ENCODE results near the gene LRRC45. TPM values are rescaled to one million over a fixed set of nuclear protein-coding genes. Genes with fewer than 3 reads are reported as not detected.
A peak's percentile ranks its signal among the peaks of the same experiment; 100 is the strongest.

The LRRC45 gene
- total RNA-seq, 1 donor from 2014 or later = 12.2 TPM

DNA sequence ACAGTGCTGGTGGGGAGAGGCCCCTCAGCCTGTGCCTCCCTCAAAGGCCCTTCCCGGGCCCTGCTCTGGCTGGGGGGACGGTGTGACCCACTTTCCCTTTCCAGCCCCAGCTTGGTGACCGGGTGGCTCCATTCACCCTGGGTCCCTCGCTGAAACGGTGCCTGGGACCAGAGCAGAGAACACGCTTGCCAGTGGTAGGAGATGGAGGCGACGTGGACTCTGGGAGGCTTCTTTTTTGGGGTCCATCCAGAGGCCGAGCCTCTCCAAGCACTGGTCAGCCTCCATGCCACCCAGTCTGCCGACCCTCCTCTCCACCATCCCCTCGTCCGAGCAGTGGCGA is 8.2 kb upstream of the LRRC45 start:
- Histone ChIP-seq H3K36me3 (no peaks in the 10 kb centered on the region), H3K27ac (no peak overlapping the region), H3K9me3 (no peaks in the 10 kb centered on the region), H3K4me1 (peaks cover 3% of the 10 kb centered on the region), H3K27me3 (no peaks in the 10 kb centered on the region), H3K4me3 (no peak overlapping the region)
- DNase-seq (no peak), ATAC-seq (no peak)
- intact Hi-C loops (cut with DNase I) = no loop called here
- TF ChIP-seq CTCF (IDR thresholded peaks at IDR 0.05) = no peak

GRCh38 chr17:82015311-82015971 is 7.7 kb upstream of the LRRC45 start:
- no peak for DNase-seq
- TF ChIP-seq CTCF (IDR thresholded peaks at IDR 0.05) = no peak
- intact Hi-C loops (cut with DNase I) = no loop called here

DNA sequence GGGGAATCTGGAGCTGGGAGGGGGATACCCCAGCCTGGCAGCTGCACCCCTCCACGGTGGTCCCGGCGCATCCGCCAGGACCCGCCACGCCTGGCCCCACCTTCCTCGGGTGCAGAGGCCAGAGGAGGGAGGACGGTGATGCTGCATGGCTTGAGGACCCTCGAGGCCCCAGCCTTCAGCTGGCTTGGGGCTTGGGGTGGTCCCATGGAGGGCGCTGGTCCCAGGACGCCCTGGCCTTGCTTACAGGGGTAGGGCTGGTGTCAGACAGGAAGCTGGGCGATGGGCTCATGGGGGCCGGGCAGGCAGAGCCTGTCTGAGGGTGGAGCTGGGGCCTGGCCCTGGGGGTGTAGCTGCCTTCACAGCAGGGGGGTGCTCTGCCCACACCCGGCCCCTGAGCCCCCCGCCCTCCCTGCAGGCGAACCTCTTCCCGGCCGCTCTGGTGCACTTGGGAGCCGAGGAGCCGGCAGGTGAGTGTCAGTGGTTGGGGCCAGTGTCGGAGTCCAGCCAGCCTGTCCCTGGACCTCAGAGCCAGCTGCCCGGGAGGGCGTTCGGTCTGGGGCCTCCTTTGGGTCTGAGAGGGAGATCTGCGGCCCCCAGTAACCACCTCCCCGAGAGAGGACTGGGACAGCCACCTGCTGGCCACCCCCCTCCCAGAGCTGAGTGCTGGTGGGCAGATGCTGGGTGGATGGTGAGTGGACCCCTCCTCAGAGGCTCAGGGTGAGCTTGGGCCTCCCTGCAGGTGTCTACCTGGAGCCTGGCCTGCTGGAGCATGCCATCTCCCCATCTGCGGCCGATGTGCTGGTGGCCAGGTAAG is 6.8 kb upstream of the LRRC45 start:
- H3K27me3 ChIP-seq = no peaks in the 10 kb centered on the region
- H3K36me3 ChIP-seq = no peaks in the 10 kb centered on the region
- H3K27ac ChIP-seq = no peak overlapping the region
- intact Hi-C loops (cut with DNase I) = no loop called here
- no peak for TF ChIP-seq CTCF (IDR thresholded peaks at IDR 0.05)
- ATAC-seq = no peak
- peaks cover 4% of the 10 kb centered on the region for H3K4me1 ChIP-seq
- no peak for DNase-seq
- H3K9me3 ChIP-seq = no peaks in the 10 kb centered on the region
- no peak overlapping the region for H3K4me3 ChIP-seq

More at GRCh38 chr17:82015311-82015971, 7.7 kb upstream of the LRRC45 start:
- Histone ChIP-seq H3K4me1 (peaks cover 3% of the 10 kb centered on the region), H3K27me3 (no peaks in the 10 kb centered on the region), H3K9me3 (no peaks in the 10 kb centered on the region), H3K4me3 (no peak overlapping the region), H3K36me3 (no peaks in the 10 kb centered on the region), H3K27ac (no peak overlapping the region)
- ATAC-seq = no peak

- no peak for TF ChIP-seq CTCF (IDR thresholded peaks at IDR 0.05)
These were observed 6.1 kb upstream of the LRRC45 start for GRCh38 chr17:82016875-82017459.

GRCh38 chr17:82017612-82018151 is 5.4 kb upstream of the LRRC45 start:
- Histone ChIP-seq H3K36me3 (no peaks in the 10 kb centered on the region), H3K4me1 (peaks cover 10% of the 10 kb centered on the region), H3K27me3 (no peaks in the 10 kb centered on the region), H3K4me3 (no peak overlapping the region), H3K9me3 (no peaks in the 10 kb centered on the region), H3K27ac (no peak overlapping the region)
- TF ChIP-seq CTCF (IDR thresholded peaks at IDR 0.05) = no peak
- no peak for DNase-seq
- intact Hi-C loops (cut with DNase I) = no loop called here
- ATAC-seq = peak; percentile 16

More at GRCh38 chr17:82016875-82017459, 6.1 kb upstream of the LRRC45 start:
- Histone ChIP-seq H3K27ac (no peak overlapping the region), H3K36me3 (no peaks in the 10 kb centered on the region), H3K4me1 (peaks cover 11% of the 10 kb centered on the region), H3K4me3 (no peak overlapping the region), H3K27me3 (no peaks in the 10 kb centered on the region), H3K9me3 (no peaks in the 10 kb centered on the region)
- DNase-seq (no peak), ATAC-seq (no peak)
- intact Hi-C loops (cut with DNase I) = no loop called here
